ENCODE measurements around the gene WARS2. TPM values are rescaled to one million over a fixed set of nuclear protein-coding genes. Genes with fewer than 3 reads are reported as not detected.

Gene WARS2
- total and polyA plus RNA-seq, 2 of the 8 experiments (the other 6 are each of a cell fraction or from before 2014, with no cell fraction given): 4.3 to 12.9 TPM

DNA sequence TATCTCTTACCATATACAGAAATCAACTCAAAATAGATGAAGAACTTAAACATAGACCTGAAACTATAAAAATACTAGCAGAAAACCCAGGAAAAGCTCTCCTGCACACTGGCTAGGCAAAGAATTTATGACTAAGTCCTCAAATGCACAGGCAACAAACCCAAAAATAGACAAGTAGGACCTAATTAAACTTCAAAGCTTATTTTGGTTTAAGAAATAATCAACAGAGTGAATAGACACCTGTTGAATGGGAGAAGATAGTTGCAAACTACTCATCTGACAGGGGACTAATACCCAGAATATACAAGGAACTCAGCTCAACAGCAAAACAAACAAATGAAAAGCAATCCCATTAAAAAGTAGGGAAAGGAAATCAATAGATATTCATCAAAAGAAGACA, 40.7 kb downstream of the WARS2 start:
- Histone ChIP-seq H2BK120ac (replicated peaks; ENCODE audit: low read depth, low read length) (no peak overlapping the region), H4K5ac (ENCODE audit: insufficient read length, low read depth, low read length) (no peak overlapping the region), H4K20me1 (replicated peaks in 1 of 2; ENCODE audit: control insufficient read depth in 1 of 2, insufficient read depth in 2 of 2, low read length in 2 of 2) (no peaks in the 10 kb centered on the region), H3K56ac (replicated peaks; ENCODE audit: insufficient read length, low read depth, low read length) (no peak overlapping the region), H3K9ac (replicated peaks in 1 of 4; ENCODE audit: extremely low read depth in 1 of 4, low read depth in 3 of 4, low read length in 3 of 4) (no peak overlapping the region), H2AFZ (ENCODE audit: low read length) (no peak overlapping the region), H2BK12ac (ENCODE audit: low read depth, low read length) (no peak overlapping the region), H2BK15ac (ENCODE audit: low read length) (no peak overlapping the region), H3K9me3 (ENCODE audit: insufficient read depth in 2 of 2, low read depth in 1 of 2, low read length in 1 of 2) (no peaks in the 10 kb centered on the region), H3K23ac (ENCODE audit: insufficient read length) (no peak overlapping the region), H3K27me3 (replicated peaks in 1 of 4; ENCODE audit: control insufficient read depth in 3 of 4, extremely low read depth in 1 of 4, insufficient read depth in 3 of 4, low read length in 3 of 4) (no peaks in the 10 kb centered on the region), H3K79me1 (ENCODE audit: low read depth, low read length) (no peaks in the 10 kb centered on the region), H3K18ac (ENCODE audit: extremely low read depth, low read length) (no peak overlapping the region), H2AK5ac (ENCODE audit: low read depth, low read length) (no peak overlapping the region), H3K14ac (ENCODE audit: insufficient read length) (no peak overlapping the region), H2BK5ac (ENCODE audit: low read depth, low read length) (no peak overlapping the region), H2BK20ac (ENCODE audit: low read length) (no peak overlapping the region), H3K4ac (replicated peaks; ENCODE audit: insufficient read length, low read depth, low read length) (no peak overlapping the region), H3K79me2 (ENCODE audit: control insufficient read depth in 1 of 2, insufficient read depth in 2 of 2, low read length in 2 of 2) (no peaks in the 10 kb centered on the region), H3K4me1 (replicated peaks in 1 of 4; ENCODE audit: control insufficient read depth in 3 of 4, insufficient read depth in 4 of 4, low read length in 3 of 4) (no peaks in the 10 kb centered on the region; a peak in 1 of 7 replicates), H4K91ac (replicated peaks; ENCODE audit: insufficient read length, low read length) (no peak overlapping the region), H4K8ac (ENCODE audit: extremely low read depth, insufficient read depth, low read length) (no peak overlapping the region), H3K27ac (ENCODE audit: low read depth, low read length) (no peak overlapping the region), H3K4me3 (ENCODE audit: extremely low read depth in 1 of 4, insufficient read depth in 2 of 4, low read depth in 3 of 4, low read length in 4 of 4) (no peak overlapping the region), H3K4me2 (ENCODE audit: insufficient read depth in 1 of 2, low read depth in 2 of 2, low read length in 2 of 2) (no peak overlapping the region), H3K23me2 (ENCODE audit: low read depth, low read length) (no peaks in the 10 kb centered on the region; the same call in 1 of the 2 replicates), H3K36me3 (ENCODE audit: control insufficient read depth in 2 of 4, insufficient read depth in 4 of 4, low read length in 3 of 4) (no peaks in the 10 kb centered on the region)
- ChIA-PET POLR2A (ENCODE audit: partially characterized antibody) (no interaction called here), CTCF (ENCODE audit: partially characterized antibody) (no interaction called here)
- DNase-seq (ENCODE audit: low read depth in 1 of 2, low spot score in 2 of 2) (no peak), FAIRE-seq (no peak)
- no peak for TF ChIP-seq SP4 (IDR thresholded peaks at IDR 0.05; ENCODE audit: low read length)
- TF ChIP-seq RFX5 (IDR thresholded peaks at IDR 0.05; ENCODE audit: borderline replicate concordance, low read depth, low read length): no peak
- TF ChIP-seq RAD21 (IDR thresholded peaks at IDR 0.05 in 1 of 2, conservative IDR thresholded peaks at IDR 0.05 in 1 of 2; ENCODE audit: low read depth in 2 of 2, low read length in 2 of 2): no peak
- TF ChIP-seq CREB1 (IDR thresholded peaks at IDR 0.05): no peak
- TF ChIP-seq ZNF274 (IDR thresholded peaks at IDR 0.05; ENCODE audit: borderline replicate concordance, extremely low read depth, low read length): no peak
- no peak for TF ChIP-seq EGR1 (IDR thresholded peaks at IDR 0.05; ENCODE audit: borderline replicate concordance, low read depth, low read length)
- no peak for TF ChIP-seq FOSL1 (IDR thresholded peaks at IDR 0.05; ENCODE audit: insufficient read depth, low read depth, low read length)
- no peak for TF ChIP-seq JUN (IDR thresholded peaks at IDR 0.05; ENCODE audit: low read depth, low read length)
- TF ChIP-seq NANOG (IDR thresholded peaks at IDR 0.05; ENCODE audit: insufficient read depth, low read depth, low read length, poor library complexity, severe bottlenecking): no peak
- TF ChIP-seq TCF12 (IDR thresholded peaks at IDR 0.05; ENCODE audit: low read depth, low read length): no peak
- no peak for TF ChIP-seq CBX5 (IDR thresholded peaks at IDR 0.05; ENCODE audit: low read depth, low read length)
- TF ChIP-seq SUZ12 (IDR thresholded peaks at IDR 0.05; ENCODE audit: low read length): no peak
- TF ChIP-seq, protein P1, sequence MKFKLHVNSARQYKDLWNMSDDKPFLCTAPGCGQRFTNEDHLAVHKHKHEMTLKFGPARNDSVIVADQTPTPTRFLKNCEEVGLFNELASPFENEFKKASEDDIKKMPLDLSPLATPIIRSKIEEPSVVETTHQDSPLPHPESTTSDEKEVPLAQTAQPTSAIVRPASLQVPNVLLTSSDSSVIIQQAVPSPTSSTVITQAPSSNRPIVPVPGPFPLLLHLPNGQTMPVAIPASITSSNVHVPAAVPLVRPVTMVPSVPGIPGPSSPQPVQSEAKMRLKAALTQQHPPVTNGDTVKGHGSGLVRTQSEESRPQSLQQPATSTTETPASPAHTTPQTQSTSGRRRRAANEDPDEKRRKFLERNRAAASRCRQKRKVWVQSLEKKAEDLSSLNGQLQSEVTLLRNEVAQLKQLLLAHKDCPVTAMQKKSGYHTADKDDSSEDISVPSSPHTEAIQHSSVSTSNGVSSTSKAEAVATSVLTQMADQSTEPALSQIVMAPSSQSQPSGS (IDR thresholded peaks at IDR 0.05; ENCODE audit: low read length): no peak
- no peak for TF ChIP-seq JUND (IDR thresholded peaks at IDR 0.05; ENCODE audit: low read length)

Data from H1 (cell line).